GM12878 (cell line): ENCODE results near the gene PPP2R3C. TPM values are rescaled to one million over a fixed set of nuclear protein-coding genes. Genes with fewer than 3 reads are reported as not detected.

Experiments used
- ASH2L ChIP-seq: fragments of 300-600, 200-600 bp; sonication (generic); IDR thresholded peaks from 2 replicates; pipeline ENCODE4 v1.6.1; 2017; ENCODE audit warnings: low read depth, mild to moderate bottlenecking, borderline replicate concordance
- CBX5 ChIP-seq: sonication (generic); IDR thresholded peaks from 2 replicates; pipeline ENCODE4 v1.6.1; 2016; ENCODE audit warnings: low read depth, moderate library complexity, mild to moderate bottlenecking, inconsistent platforms
- CREM ChIP-seq: IDR thresholded peaks from 2 replicates; pipeline ENCODE4 v1.6.1; 2014; ENCODE audit warnings: antibody characterized with exemption, low read depth
- CUX1 ChIP-seq: IDR thresholded peaks from 2 replicates; pipeline ENCODE4 v1.6.1; 2012; ENCODE audit warnings: improper control_type of control experiment, low read depth, low read length; ENCODE audit not compliant: insufficient replicate concordance
- ESRRA ChIP-seq: IDR thresholded peaks from 2 replicates; pipeline ENCODE4 v1.6.1; 2012; ENCODE audit warnings: mild to moderate bottlenecking, low read length, improper control_type of control experiment
- FOXK2 ChIP-seq: fragments of 450-650 bp; IDR thresholded peaks from 2 replicates; pipeline ENCODE4 v1.6.1; 2017; ENCODE audit warnings: mild to moderate bottlenecking, moderate library complexity
- IKZF2 ChIP-seq, 2 experiments: fragments of 450-650 bp; IDR thresholded peaks; 2 replicates each; pipeline ENCODE4 v1.6.1; 2017; ENCODE audit warnings: mild to moderate bottlenecking in 2 of 2, moderate library complexity in 2 of 2
- MEF2B ChIP-seq: fragments of 450-650 bp; IDR thresholded peaks from 2 replicates; pipeline ENCODE4 v1.6.1; 2018; ENCODE audit warnings: mild to moderate bottlenecking, moderate library complexity; ENCODE audit not compliant: partially characterized antibody, poor library complexity, severe bottlenecking
- MTA3 ChIP-seq: IDR thresholded peaks from 2 replicates; pipeline ENCODE4 v1.6.1; 2012; ENCODE audit warnings: low read length, inconsistent platforms, borderline replicate concordance
- NFYB ChIP-seq: IDR thresholded peaks from 2 replicates; pipeline ENCODE4 v1.6.1; 2011; ENCODE audit warnings: low read depth, mild to moderate bottlenecking, low read length, improper control_type of control experiment, moderate library complexity; ENCODE audit not compliant: insufficient read depth
- RB1 ChIP-seq: fragments of 450-650 bp; formaldehyde crosslinking; IDR thresholded peaks from 2 replicates; pipeline ENCODE4 v1.6.1; 2017; ENCODE audit warnings: mild to moderate bottlenecking, borderline replicate concordance
- RELA ChIP-seq: fragments of 450-650 bp; IDR thresholded peaks from 2 replicates; pipeline ENCODE4 v1.8.0; 2014; ENCODE audit warnings: borderline replicate concordance; ENCODE audit not compliant: partially characterized antibody
- TCF7 ChIP-seq: IDR thresholded peaks from 2 replicates; pipeline ENCODE4 v1.6.1; 2014; ENCODE audit warnings: antibody characterized with exemption, borderline replicate concordance
- ZNF384 ChIP-seq: IDR thresholded peaks from 2 replicates; pipeline ENCODE4 v1.6.1; 2012; ENCODE audit warnings: low read depth, mild to moderate bottlenecking, low read length, improper control_type of control experiment, borderline replicate concordance
- ZNF592 ChIP-seq: fragments of 450-650 bp; IDR thresholded peaks from 2 replicates; pipeline ENCODE4 v1.6.1; 2017; ENCODE audit warnings: mild to moderate bottlenecking, moderate library complexity
- polyA plus RNA-seq, 11 experiments: library from polyadenylated mRNA; depleted of rRNA in 4 of 11; unstranded in 6 of 11; stranded (reverse) in 5 of 11; fragments of >200 nt; fragmentation: Nextera tagmentation in 4 of 11; fragmentation: Illumina TruSeq in 1 of 11; extraction: Ambion mirVana in 4 of 11; extraction: Trizol in 1 of 11; gene quantifications; 1 replicate in 1 of 11; 2 replicates in 10 of 11; pipeline versions ENCODE4 v1.2.1 to v1.2.3, GENCODE V29; 2011 to 2016; ENCODE audit warnings: inconsistent platforms in 2 of 11, missing spikeins in 2 of 11, low read depth in 1 of 11
- total RNA-seq, 4 experiments: library from RNA; depleted of rRNA in 3 of 4; stranded (reverse); fragments of >200 nt in 3 of 4; fragmentation: Illumina TruSeq in 1 of 4; extraction: Trizol in 1 of 4; gene quantifications; 2 replicates each; pipeline versions ENCODE4 v1.2.1 to v1.2.3, GENCODE V29; 2013 to 2021
- TF ChIP-seq, protein P1 (sequence below): IDR thresholded peaks from 2 replicates; pipeline ENCODE4 v1.6.1; 2012; ENCODE audit warnings: mild to moderate bottlenecking, low read depth, low read length

PPP2R3C gene
- total and polyA plus RNA-seq, 10 of the 15 experiments (the other 5 are each of a cell fraction or from before 2014, with no cell fraction given), result 27.6 to 80.5 (median 42.9) TPM

- TF ChIP-seq, protein P1, sequence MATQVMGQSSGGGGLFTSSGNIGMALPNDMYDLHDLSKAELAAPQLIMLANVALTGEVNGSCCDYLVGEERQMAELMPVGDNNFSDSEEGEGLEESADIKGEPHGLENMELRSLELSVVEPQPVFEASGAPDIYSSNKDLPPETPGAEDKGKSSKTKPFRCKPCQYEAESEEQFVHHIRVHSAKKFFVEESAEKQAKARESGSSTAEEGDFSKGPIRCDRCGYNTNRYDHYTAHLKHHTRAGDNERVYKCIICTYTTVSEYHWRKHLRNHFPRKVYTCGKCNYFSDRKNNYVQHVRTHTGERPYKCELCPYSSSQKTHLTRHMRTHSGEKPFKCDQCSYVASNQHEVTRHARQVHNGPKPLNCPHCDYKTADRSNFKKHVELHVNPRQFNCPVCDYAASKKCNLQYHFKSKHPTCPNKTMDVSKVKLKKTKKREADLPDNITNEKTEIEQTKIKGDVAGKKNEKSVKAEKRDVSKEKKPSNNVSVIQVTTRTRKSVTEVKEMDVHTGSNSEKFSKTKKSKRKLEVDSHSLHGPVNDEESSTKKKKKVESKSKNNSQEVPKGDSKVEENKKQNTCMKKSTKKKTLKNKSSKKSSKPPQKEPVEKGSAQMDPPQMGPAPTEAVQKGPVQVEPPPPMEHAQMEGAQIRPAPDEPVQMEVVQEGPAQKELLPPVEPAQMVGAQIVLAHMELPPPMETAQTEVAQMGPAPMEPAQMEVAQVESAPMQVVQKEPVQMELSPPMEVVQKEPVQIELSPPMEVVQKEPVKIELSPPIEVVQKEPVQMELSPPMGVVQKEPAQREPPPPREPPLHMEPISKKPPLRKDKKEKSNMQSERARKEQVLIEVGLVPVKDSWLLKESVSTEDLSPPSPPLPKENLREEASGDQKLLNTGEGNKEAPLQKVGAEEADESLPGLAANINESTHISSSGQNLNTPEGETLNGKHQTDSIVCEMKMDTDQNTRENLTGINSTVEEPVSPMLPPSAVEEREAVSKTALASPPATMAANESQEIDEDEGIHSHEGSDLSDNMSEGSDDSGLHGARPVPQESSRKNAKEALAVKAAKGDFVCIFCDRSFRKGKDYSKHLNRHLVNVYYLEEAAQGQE, result no peak
- TF ChIP-seq CBX5, result peak; percentile 38; the same call in 1 of the 2 replicates
- no peak for TF ChIP-seq RELA
- no peak for TF ChIP-seq MTA3
- peak; percentile 93; the same call in 1 of the 2 replicates for TF ChIP-seq RB1
- no peak for TF ChIP-seq IKZF2 (IDR thresholded peaks at IDR 0.05)
- no peak for TF ChIP-seq ZNF384
- no peak for TF ChIP-seq ASH2L
- TF ChIP-seq FOXK2, result peak; percentile 69
- TF ChIP-seq CUX1, result no peak
- no peak for TF ChIP-seq TCF7
- peak; percentile 84 for TF ChIP-seq CREM
- 0 out of 2 replicates have a peak, but pooled peaks have one; percentile 10 for TF ChIP-seq ZNF592
- TF ChIP-seq NFYB, result peak; percentile 57; the same call in 1 of the 2 replicates
- TF ChIP-seq MEF2B, result peak; percentile 47
- TF ChIP-seq ESRRA, result no peak
Observed at GRCh38 chr14:35121887-35122695, at the start of gene PPP2R3C, which contains the start of gene PRORP (continued).
